ENCODE measurements around the gene SLC9A7. TPM values are rescaled to one million over a fixed set of nuclear protein-coding genes. Genes with fewer than 3 reads are reported as not detected.
"Not testable (repeated sequence)": the region's sequence is repeated elsewhere in the genome, so short reads cannot be mapped to it uniquely, and the experiment has no call there.

Gene SLC9A7
- total RNA-seq, 2 experiments from 2014 or later, result 3.3 to 3.8 TPM

- CTCF ChIA-PET, result no interaction called here
- H3K27me3 Mint-ChIP-seq (ENCODE audit: low read depth), result no peaks in the 10 kb centered on the region
- no peak for ATAC-seq
These were observed 15.9 kb downstream of the SLC9A7 start for GRCh38 chrX:46743046-46743445.

DNA sequence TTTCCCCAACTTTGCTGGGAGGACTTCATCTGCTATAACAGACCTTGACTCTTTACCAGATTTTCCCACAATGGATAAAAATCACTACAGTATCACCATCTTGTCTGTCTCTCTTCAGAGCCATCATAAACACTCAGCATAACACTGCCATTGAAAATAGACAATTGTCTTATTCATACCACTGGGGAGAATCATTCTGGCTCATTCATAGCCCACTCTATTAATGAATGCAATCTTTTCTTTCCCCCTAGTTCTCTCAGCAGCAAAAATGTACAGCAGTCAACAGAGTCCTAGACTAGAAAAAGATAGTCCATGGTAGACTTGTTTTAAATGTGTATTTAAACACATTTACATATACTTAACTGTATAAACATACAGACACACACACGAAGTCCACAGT is 19.2 kb downstream of the SLC9A7 start:
- ATAC-seq, result no peak
- Mint-ChIP-seq H3K27me3 (ENCODE audit: low read depth) (no peaks in the 10 kb centered on the region), H3K4me3 (no peak overlapping the region), H3K36me3 (ENCODE audit: low read depth) (peaks cover 2% of the 10 kb centered on the region), H3K9me3 (ENCODE audit: insufficient read depth) (peaks cover 17% of the 10 kb centered on the region), H3K27ac (no peak overlapping the region), H3K4me1 (ENCODE audit: low read depth) (no peaks in the 10 kb centered on the region)
- no peak for DNase-seq
- ChIA-PET CTCF (no interaction called here), POLR2A (no interaction called here)

More at GRCh38 chrX:46743046-46743445, 15.9 kb downstream of the SLC9A7 start:
- DNase-seq, result no peak
- Mint-ChIP-seq H3K36me3 (ENCODE audit: low read depth) (no peaks in the 10 kb centered on the region), H3K4me3 (no peak overlapping the region), H3K27ac (no peak overlapping the region), H3K4me1 (ENCODE audit: low read depth) (no peaks in the 10 kb centered on the region), H3K9me3 (ENCODE audit: insufficient read depth) (no peaks in the 10 kb centered on the region)
- POLR2A ChIA-PET, result no interaction called here

DNA sequence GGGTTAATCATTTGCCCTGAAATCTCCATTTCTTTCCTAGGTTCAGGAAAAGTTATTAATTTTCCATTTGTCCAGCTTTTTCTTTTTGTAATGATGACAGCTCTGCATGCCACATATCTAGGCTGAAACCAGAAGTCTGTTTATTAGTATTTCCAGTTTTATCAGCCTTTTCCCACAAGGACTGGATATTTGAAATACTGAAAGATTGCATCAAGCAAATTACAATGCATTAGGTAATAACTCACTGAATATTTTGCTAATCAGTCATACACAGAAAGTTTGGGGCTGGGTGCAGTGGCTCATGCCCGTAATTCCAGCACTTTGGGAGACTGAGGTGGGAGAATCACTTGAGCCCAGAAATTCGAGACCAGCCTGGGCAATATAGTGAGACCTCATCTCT is 21.5 kb downstream of the SLC9A7 start:
- POLR2A ChIA-PET, result no interaction called here
- H3K27me3 Mint-ChIP-seq (ENCODE audit: low read depth), result no peaks in the 10 kb centered on the region

DNA sequence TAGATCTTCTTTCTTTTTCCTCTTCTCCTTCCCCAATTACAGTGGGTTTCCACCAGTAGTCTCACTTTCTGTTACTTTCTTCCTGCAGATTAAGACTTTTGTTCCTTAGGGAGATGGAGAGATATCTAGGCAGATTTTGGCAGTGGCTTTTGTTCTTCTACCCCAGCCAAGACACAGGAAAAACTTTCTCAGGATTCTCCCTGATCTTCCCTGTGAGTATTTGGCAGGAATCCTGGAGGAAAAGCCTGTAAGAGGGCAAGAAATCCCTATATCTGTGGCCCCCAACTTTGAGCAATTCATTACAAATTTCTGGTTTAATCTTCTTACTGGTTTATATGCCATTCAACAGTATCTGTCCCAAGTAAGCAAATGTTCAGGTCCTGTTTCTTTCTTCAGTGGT is 21.9 kb downstream of the SLC9A7 start:
- ChIA-PET CTCF (no interaction called here), POLR2A (no interaction called here)
- ATAC-seq (no peak), DNase-seq (no peak)
- Mint-ChIP-seq H3K4me3 (no peak overlapping the region), H3K27me3 (ENCODE audit: low read depth) (no peaks in the 10 kb centered on the region), H3K9me3 (ENCODE audit: insufficient read depth) (peaks cover 17% of the 10 kb centered on the region), H3K27ac (no peak overlapping the region), H3K36me3 (ENCODE audit: low read depth) (peaks cover 4% of the 10 kb centered on the region), H3K4me1 (ENCODE audit: low read depth) (peaks cover 9% of the 10 kb centered on the region)

More for the DNA sequence above, 21.5 kb downstream of the SLC9A7 start:
- CTCF ChIA-PET, result no interaction called here
- H3K4me3 Mint-ChIP-seq, result no peak overlapping the region
- peaks cover 4% of the 10 kb centered on the region for H3K36me3 Mint-ChIP-seq (ENCODE audit: low read depth)
- H3K9me3 Mint-ChIP-seq (ENCODE audit: insufficient read depth), result peaks cover 17% of the 10 kb centered on the region
- ATAC-seq (no peak), DNase-seq (no peak)
- no peak overlapping the region for H3K27ac Mint-ChIP-seq
- peaks cover 9% of the 10 kb centered on the region for H3K4me1 Mint-ChIP-seq (ENCODE audit: low read depth)

- no peak for DNase-seq
- Mint-ChIP-seq H3K4me3 (no peak overlapping the region), H3K4me1 (ENCODE audit: low read depth) (peaks cover 9% of the 10 kb centered on the region), H3K27ac (no peak overlapping the region), H3K27me3 (ENCODE audit: low read depth) (no peaks in the 10 kb centered on the region), H3K36me3 (ENCODE audit: low read depth) (peaks cover 4% of the 10 kb centered on the region), H3K9me3 (ENCODE audit: insufficient read depth) (peaks cover 17% of the 10 kb centered on the region)
- POLR2A ChIA-PET, result interaction anchor here (0.9 kb wide), 1 partner anchor 8 kb away, joined by 5 read pairs; no protein-coding TSS in a partner anchor
- no peak for ATAC-seq
- CTCF ChIA-PET, result no interaction called here
These were observed 23.3 kb downstream of the SLC9A7 start for GRCh38 chrX:46735622-46736021.

DNA sequence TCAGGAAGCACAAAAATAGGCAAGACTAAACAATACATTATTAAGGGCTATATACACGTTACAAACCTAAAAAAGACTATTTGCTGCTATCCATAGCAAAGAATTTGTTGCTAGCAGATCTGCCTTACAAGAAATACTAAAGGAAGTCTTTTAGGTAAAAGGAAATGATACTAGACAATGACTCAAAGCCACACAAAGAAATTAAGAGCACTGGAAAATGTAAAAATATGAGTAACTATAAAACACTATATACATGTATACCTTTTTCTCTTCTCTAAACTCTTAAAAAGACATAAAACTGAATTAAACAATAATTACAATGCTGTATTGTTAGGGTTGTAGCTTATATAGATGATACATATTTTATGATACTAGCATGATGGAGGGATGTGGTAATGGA is 25.7 kb downstream of the SLC9A7 start:
- H3K4me3 Mint-ChIP-seq, result no peak overlapping the region
- ChIA-PET POLR2A (no interaction called here), CTCF (no interaction called here)
- peaks cover 17% of the 10 kb centered on the region for H3K9me3 Mint-ChIP-seq (ENCODE audit: insufficient read depth)
- H3K27me3 Mint-ChIP-seq (ENCODE audit: low read depth), result no peaks in the 10 kb centered on the region
- DNase-seq (no peak), ATAC-seq (no peak)
- H3K27ac Mint-ChIP-seq, result no peak overlapping the region
- H3K4me1 Mint-ChIP-seq (ENCODE audit: low read depth), result peaks cover 9% of the 10 kb centered on the region
- H3K36me3 Mint-ChIP-seq (ENCODE audit: low read depth), result peaks cover 4% of the 10 kb centered on the region

DNA sequence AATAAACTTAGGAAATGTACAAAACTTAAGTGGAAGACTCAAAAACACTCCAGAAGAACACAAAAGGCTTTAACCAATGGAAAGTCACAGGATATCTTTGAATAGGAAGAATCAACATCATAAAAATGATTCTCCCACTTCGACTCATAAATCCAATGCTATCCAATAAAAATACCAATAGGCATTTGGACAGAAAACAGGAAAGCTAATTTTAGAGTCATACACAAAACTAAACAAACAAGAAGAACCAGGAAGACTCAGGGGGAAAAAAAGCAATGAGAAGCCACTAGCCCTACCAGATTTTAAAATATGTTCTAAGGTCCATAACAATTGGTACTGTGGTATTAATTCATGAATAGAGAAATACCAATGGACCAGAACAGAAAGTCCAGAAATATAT is 28.2 kb downstream of the SLC9A7 start:
- no peak overlapping the region for H3K4me3 Mint-ChIP-seq
- H3K27me3 Mint-ChIP-seq (ENCODE audit: low read depth), result no peaks in the 10 kb centered on the region
- H3K36me3 Mint-ChIP-seq (ENCODE audit: low read depth), result peaks cover 1% of the 10 kb centered on the region
- no peak for ATAC-seq
- CTCF ChIA-PET, result no interaction called here
- DNase-seq, result no peak
- peaks cover 9% of the 10 kb centered on the region for H3K4me1 Mint-ChIP-seq (ENCODE audit: low read depth)
- peaks cover 4% of the 10 kb centered on the region for H3K9me3 Mint-ChIP-seq (ENCODE audit: insufficient read depth)
- H3K27ac Mint-ChIP-seq, result no peak overlapping the region
- POLR2A ChIA-PET, result no interaction called here

GRCh38 chrX:46727441-46727840 is 31.5 kb downstream of the SLC9A7 start:
- no peaks in the 10 kb centered on the region for H3K27me3 Mint-ChIP-seq (ENCODE audit: low read depth)
- H3K4me3 Mint-ChIP-seq, result no peak overlapping the region
- no peaks in the 10 kb centered on the region for H3K4me1 Mint-ChIP-seq (ENCODE audit: low read depth)
- ChIA-PET CTCF (no interaction called here), POLR2A (interaction anchor here (0.8 kb wide), 1 partner anchor 9 kb away, joined by 5 read pairs; no protein-coding TSS in a partner anchor)
- no peaks in the 10 kb centered on the region for H3K9me3 Mint-ChIP-seq (ENCODE audit: insufficient read depth)
- H3K27ac Mint-ChIP-seq, result no peak overlapping the region
- DNase-seq, result no peak
- H3K36me3 Mint-ChIP-seq (ENCODE audit: low read depth), result no peaks in the 10 kb centered on the region
- no peak for ATAC-seq

- H3K27me3 Mint-ChIP-seq (ENCODE audit: low read depth); H3K36me3 Mint-ChIP-seq (ENCODE audit: low read depth); POLR2A ChIA-PET; H3K9me3 Mint-ChIP-seq (ENCODE audit: insufficient read depth); DNase-seq; H3K4me3 Mint-ChIP-seq; H3K4me1 Mint-ChIP-seq (ENCODE audit: low read depth); H3K27ac Mint-ChIP-seq; ATAC-seq; CTCF ChIA-PET: not testable (repeated sequence)
These were observed 35.4 kb downstream of the SLC9A7 start for GRCh38 chrX:46723569-46723927.

GRCh38 chrX:46722742-46723568 is 36.0 kb downstream of the SLC9A7 start:
- Mint-ChIP-seq H3K9me3 (ENCODE audit: insufficient read depth) (no peaks in the 10 kb centered on the region), H3K27ac (no peak overlapping the region), H3K4me3 (no peak overlapping the region), H3K27me3 (ENCODE audit: low read depth) (no peaks in the 10 kb centered on the region), H3K4me1 (ENCODE audit: low read depth) (no peaks in the 10 kb centered on the region), H3K36me3 (ENCODE audit: low read depth) (peaks cover under 1% of the 10 kb centered on the region)
- POLR2A ChIA-PET, result no interaction called here
- DNase-seq (no peak), ATAC-seq (no peak)
- CTCF ChIA-PET, result no interaction called here

DNA sequence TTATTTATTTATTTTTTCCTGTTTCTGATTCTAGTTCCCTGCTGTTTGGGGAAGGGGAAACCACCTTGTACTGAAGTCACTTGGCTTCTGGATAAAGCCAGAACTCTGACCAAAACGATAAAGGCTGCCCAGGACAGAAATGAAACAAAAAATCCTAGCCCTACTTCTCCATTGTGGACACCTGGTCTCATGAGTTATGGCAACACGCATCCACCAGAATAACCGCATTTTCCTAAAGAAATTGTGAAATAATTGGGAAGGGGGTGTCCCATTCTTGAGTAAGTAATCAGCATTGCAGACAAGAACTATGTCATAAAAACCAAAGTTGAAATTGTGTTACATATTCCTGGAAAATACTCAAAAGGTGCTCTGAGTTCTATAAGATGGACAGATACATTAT is 42.1 kb downstream of the SLC9A7 start:
- no peak overlapping the region for H3K4me3 Mint-ChIP-seq
- H3K27me3 Mint-ChIP-seq (ENCODE audit: low read depth), result no peaks in the 10 kb centered on the region
- no peak for ATAC-seq
- POLR2A ChIA-PET, result no interaction called here
- no peak for DNase-seq
- peaks cover 28% of the 10 kb centered on the region for H3K4me1 Mint-ChIP-seq (ENCODE audit: low read depth)
- CTCF ChIA-PET, result no interaction called here
- H3K36me3 Mint-ChIP-seq (ENCODE audit: low read depth), result peaks cover 3% of the 10 kb centered on the region
- H3K27ac Mint-ChIP-seq, result no peak overlapping the region
- H3K9me3 Mint-ChIP-seq (ENCODE audit: insufficient read depth), result no peaks in the 10 kb centered on the region

- no peaks in the 10 kb centered on the region for H3K27me3 Mint-ChIP-seq (ENCODE audit: low read depth)
- H3K27ac Mint-ChIP-seq, result no peak overlapping the region
- H3K4me3 Mint-ChIP-seq, result no peak overlapping the region
- peaks cover 36% of the 10 kb centered on the region for H3K4me1 Mint-ChIP-seq (ENCODE audit: low read depth)
- H3K9me3 Mint-ChIP-seq (ENCODE audit: insufficient read depth), result no peaks in the 10 kb centered on the region
- ATAC-seq (no peak), DNase-seq (no peak)
- ChIA-PET CTCF (interaction anchor here (0.7 kb wide), 1 partner anchor 39 kb away, joined by 3 read pairs; no protein-coding TSS in a partner anchor), POLR2A (no interaction called here)
- H3K36me3 Mint-ChIP-seq (ENCODE audit: low read depth), result peaks cover 3% of the 10 kb centered on the region
These were observed 42.9 kb downstream of the SLC9A7 start for GRCh38 chrX:46715997-46716396.

DNA sequence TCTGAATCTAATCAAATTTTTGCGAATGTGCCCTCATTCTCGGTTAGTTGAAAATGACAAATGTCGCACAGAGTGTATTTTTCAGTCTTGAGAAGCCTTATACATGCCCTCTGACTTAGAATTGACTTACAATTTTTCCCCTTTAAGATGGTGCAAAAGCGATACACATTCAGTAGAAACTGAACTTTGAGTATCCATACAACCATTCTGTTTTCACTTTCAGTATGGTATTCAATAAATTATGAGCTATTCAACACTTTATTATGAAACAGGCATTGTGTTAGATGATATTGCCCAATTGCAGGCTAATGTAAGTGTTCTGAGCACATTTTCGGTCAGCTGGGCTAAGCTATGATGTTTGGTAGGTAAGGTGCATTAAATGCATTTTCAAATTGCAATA is 43.4 kb downstream of the SLC9A7 start:
- ChIA-PET POLR2A (no interaction called here), CTCF (interaction anchor here (0.7 kb wide), 1 partner anchor 40 kb away, joined by 3 read pairs; no protein-coding TSS in a partner anchor)
- ATAC-seq (no peak), DNase-seq (no peak)
- H3K27me3 Mint-ChIP-seq (ENCODE audit: low read depth), result no peaks in the 10 kb centered on the region
- peaks cover 3% of the 10 kb centered on the region for H3K36me3 Mint-ChIP-seq (ENCODE audit: low read depth)
- H3K4me1 Mint-ChIP-seq (ENCODE audit: low read depth), result peaks cover 40% of the 10 kb centered on the region
- H3K9me3 Mint-ChIP-seq (ENCODE audit: insufficient read depth), result no peaks in the 10 kb centered on the region
- H3K4me3 Mint-ChIP-seq, result no peak overlapping the region
- no peak overlapping the region for H3K27ac Mint-ChIP-seq

Data from activated CD8-positive, alpha-beta T cell treated with anti-CD3 and anti-CD28 coated beads, Interleukin-2, amount 10 ng/mL, durations not matched to agents 7 days and 5 days (primary cell).